Hepatocyte (in vitro differentiated cells): ENCODE data around the gene GMPR. TPM values are rescaled to one million over a fixed set of nuclear protein-coding genes. Genes with fewer than 3 reads are reported as not detected.

ENCODE experiments used
- DNase-seq: peaks from one replicate; pipeline ENCODE4 v3.0.0-alpha.2; 2016; ENCODE audit warnings: low spot score
- H2AFZ ChIP-seq: fragments of 200-600 bp; sonication (generic); 2 replicates; pipeline ENCODE4 v1.6.0; 2016; ENCODE audit warnings: antibody characterized with exemption, mild to moderate bottlenecking
- H3K27ac ChIP-seq: fragments of 200-600 bp; sonication (generic); 2 replicates; pipeline ENCODE4 v1.5.1; 2016; ENCODE audit warnings: mild to moderate bottlenecking
- H3K27me3 ChIP-seq: fragments of 200-600 bp; sonication (generic); 2 replicates; pipeline ENCODE4 v1.6.1; 2016
- H3K36me3 ChIP-seq: fragments of 200-600 bp; sonication (generic); replicated peaks from 2 replicates; pipeline ENCODE4 v1.5.1; 2016; ENCODE audit warnings: low read depth; ENCODE audit not compliant: insufficient read depth
- H3K4me1 ChIP-seq: fragments of 200-600 bp; sonication (generic); 2 replicates; pipeline ENCODE4 v1.5.1; 2016; ENCODE audit warnings: mild to moderate bottlenecking, moderate library complexity; ENCODE audit not compliant: insufficient read depth
- H3K4me2 ChIP-seq: fragments of 200-600 bp; sonication (generic); 2 replicates; pipeline ENCODE4 v1.6.0; 2016
- H3K4me3 ChIP-seq: fragments of 200-600 bp; sonication (generic); 2 replicates; pipeline ENCODE4 v1.5.1; 2016; ENCODE audit warnings: mild to moderate bottlenecking
- H3K79me2 ChIP-seq: fragments of 200-600 bp; sonication (generic); 2 replicates; pipeline ENCODE4 v1.6.0; 2017; ENCODE audit warnings: mild to moderate bottlenecking
- H3K9me2 ChIP-seq: fragments of 200-600 bp; sonication (generic); replicated peaks from 2 replicates; pipeline ENCODE4 v1.6.0; 2017; ENCODE audit warnings: mild to moderate bottlenecking; ENCODE audit not compliant: insufficient read depth
- H3K9me3 ChIP-seq: fragments of 200-600 bp; sonication (generic); 2 replicates; pipeline ENCODE4 v1.5.1; 2016; ENCODE audit warnings: low read depth, mild to moderate bottlenecking
- H4K20me1 ChIP-seq: fragments of 200-600 bp; sonication (generic); 2 replicates; pipeline ENCODE4 v1.6.0; 2016; ENCODE audit warnings: mild to moderate bottlenecking; ENCODE audit not compliant: insufficient read depth, poor library complexity, severe bottlenecking
- CTCF ChIP-seq: fragments of 200-600 bp; sonication (generic); IDR thresholded peaks from 2 replicates; pipeline ENCODE4 v1.5.1; 2016; ENCODE audit warnings: antibody characterized with exemption, mild to moderate bottlenecking; ENCODE audit not compliant: poor library complexity
- EZH2 ChIP-seq: fragments of 200-600 bp; sonication (generic); IDR thresholded peaks from 2 replicates; pipeline ENCODE4 v1.6.1; 2016; ENCODE audit warnings: antibody characterized with exemption, mild to moderate bottlenecking, borderline replicate concordance
- EZH2phosphoT487 ChIP-seq: fragments of 200-600 bp; sonication (generic); IDR thresholded peaks from one replicate; pipeline ENCODE4 v1.6.1; 2018; ENCODE audit warnings: antibody characterized with exemption, mild to moderate bottlenecking, low read depth, moderate library complexity; ENCODE audit not compliant: unreplicated experiment, severe bottlenecking
- WGBS: methylation state at CpG from one replicate; pipeline ENCODE4 v1.1.6; 2016; ENCODE audit warnings: low lambda C conversion rate; ENCODE audit errors: missing lambda C conversion rate; 5-methylcytosine and 5-hydroxymethylcytosine counted together
- polyA plus RNA-seq: library from polyadenylated mRNA; unstranded; fragments of >200 nt; fragmentation: Nextera tagmentation; extraction: Ambion mirVana; gene quantifications from 2 replicates; pipeline ENCODE4 v1.2.1, GENCODE V29; 2016
- total RNA-seq: library from RNA; depleted of rRNA; stranded (reverse); fragments of >200 nt; gene quantifications from 2 replicates; pipeline ENCODE4 v1.2.3, GENCODE V29; 2014

The GMPR gene
- total and polyA plus RNA-seq, 2 experiments from 2014 or later: 6.1 to 16.5 TPM

GRCh38 chr6:16241321-16241689, 2.9 kb downstream of the GMPR start:
- no peak overlapping the region for H3K27ac ChIP-seq
- peaks cover 13% of the 10 kb centered on the region for H3K4me1 ChIP-seq
- TF ChIP-seq EZH2 (no peak), EZH2phosphoT487 (no peak), CTCF (no peak)
- H4K20me1 ChIP-seq: no peaks in the 10 kb centered on the region
- no peaks in the 10 kb centered on the region for H3K36me3 ChIP-seq
- no peaks in the 10 kb centered on the region for H3K9me3 ChIP-seq
- no peak overlapping the region for H3K4me2 ChIP-seq
- no peak overlapping the region for H3K4me3 ChIP-seq
- H3K79me2 ChIP-seq: no peaks in the 10 kb centered on the region
- no peak for DNase-seq
- no peak overlapping the region for H2AFZ ChIP-seq
- H3K27me3 ChIP-seq: no peaks in the 10 kb centered on the region
- no peaks in the 10 kb centered on the region for H3K9me2 ChIP-seq
- WGBS: 95% methylated on average over 4 of the region's 4 CpGs

- Histone ChIP-seq H3K4me3 (no peak overlapping the region), H2AFZ (no peak overlapping the region), H3K9me3 (no peaks in the 10 kb centered on the region), H3K9me2 (no peaks in the 10 kb centered on the region), H4K20me1 (no peaks in the 10 kb centered on the region), H3K4me2 (no peak overlapping the region), H3K27ac (no peak overlapping the region), H3K36me3 (no peaks in the 10 kb centered on the region), H3K4me1 (peaks cover 8% of the 10 kb centered on the region), H3K79me2 (no peaks in the 10 kb centered on the region), H3K27me3 (no peaks in the 10 kb centered on the region)
- no peak for TF ChIP-seq CTCF
- DNase-seq: no peak
- WGBS: 86% methylated on average over 8 of the region's 8 CpGs
These were observed 4.7 kb downstream of the GMPR start for GRCh38 chr6:16243055-16243454.

DNA sequence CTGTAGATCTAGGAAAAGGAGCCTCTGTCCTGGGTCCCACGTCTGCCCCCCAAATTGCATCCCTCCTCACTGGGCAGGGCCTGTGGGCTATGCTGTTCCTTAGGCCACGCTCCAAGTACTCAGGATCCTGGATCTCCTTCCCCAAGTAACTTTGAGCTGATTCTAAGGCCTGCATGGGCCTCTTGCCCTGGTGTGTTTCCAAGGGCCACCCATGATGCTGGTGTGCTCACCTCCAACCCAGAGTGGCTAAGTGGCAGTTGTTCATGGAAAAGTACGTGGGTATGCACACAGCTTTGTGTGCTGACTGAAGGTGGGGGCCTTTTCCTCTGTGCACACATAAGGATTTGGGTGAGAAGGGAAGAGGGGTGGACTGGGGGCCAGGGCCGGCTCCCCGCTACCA, 5.3 kb downstream of the GMPR start:
- TF ChIP-seq CTCF: no peak
- TF ChIP-seq EZH2: no peak
- TF ChIP-seq EZH2phosphoT487: no peak
- no peak overlapping the region for H3K27ac ChIP-seq
- no peak for DNase-seq
- H3K79me2 ChIP-seq: no peaks in the 10 kb centered on the region
- no peaks in the 10 kb centered on the region for H3K9me2 ChIP-seq
- 98% methylated on average over 5 of the region's 5 CpGs for WGBS
- no peak overlapping the region for H3K4me2 ChIP-seq
- no peaks in the 10 kb centered on the region for H4K20me1 ChIP-seq
- H3K9me3 ChIP-seq: no peaks in the 10 kb centered on the region
- no peak overlapping the region for H2AFZ ChIP-seq
- no peaks in the 10 kb centered on the region for H3K36me3 ChIP-seq
- H3K4me1 ChIP-seq: peaks cover 8% of the 10 kb centered on the region
- no peak overlapping the region for H3K4me3 ChIP-seq
- no peaks in the 10 kb centered on the region for H3K27me3 ChIP-seq

DNA sequence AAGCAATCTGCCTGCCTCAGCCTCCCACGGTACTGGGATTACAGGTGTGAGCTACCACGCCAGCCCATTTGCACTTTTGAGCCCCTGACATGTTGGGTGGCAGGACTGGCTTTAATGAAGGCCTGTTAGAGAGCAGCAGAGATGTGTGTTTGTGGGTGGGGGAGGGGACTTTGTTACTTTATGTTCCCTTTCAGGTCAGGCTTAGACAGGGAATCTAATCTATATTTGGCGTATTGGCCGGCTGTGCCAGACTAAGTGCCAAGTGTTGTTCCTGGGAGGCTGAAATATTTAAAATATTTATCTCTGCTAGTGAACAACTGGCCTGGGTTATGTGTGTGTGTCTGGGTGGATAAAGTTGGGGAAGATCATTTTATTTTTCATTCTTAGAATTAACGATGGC, 6.1 kb downstream of the GMPR start:
- no peaks in the 10 kb centered on the region for H3K9me2 ChIP-seq
- no peak for DNase-seq
- no peak overlapping the region for H3K27ac ChIP-seq
- H3K4me3 ChIP-seq: no peak overlapping the region
- H3K79me2 ChIP-seq: no peaks in the 10 kb centered on the region
- 90% methylated on average over 5 of the region's 5 CpGs for WGBS
- no peak overlapping the region for H2AFZ ChIP-seq
- peaks cover 5% of the 10 kb centered on the region for H3K4me1 ChIP-seq
- no peaks in the 10 kb centered on the region for H4K20me1 ChIP-seq
- H3K36me3 ChIP-seq: no peaks in the 10 kb centered on the region
- no peak overlapping the region for H3K4me2 ChIP-seq
- H3K9me3 ChIP-seq: no peaks in the 10 kb centered on the region
- no peak for TF ChIP-seq EZH2phosphoT487
- TF ChIP-seq CTCF: no peak
- no peak for TF ChIP-seq EZH2
- H3K27me3 ChIP-seq: no peaks in the 10 kb centered on the region
